SJCRH30 (cell line): ENCODE data around the gene FOXO6. TPM values are rescaled to one million over a fixed set of nuclear protein-coding genes. Genes with fewer than 3 reads are reported as not detected.

Source experiments
- DNase-seq, 2 experiments: peaks; one replicate each; pipeline ENCODE4 v3.0.0-alpha.2; 2015 to 2020
- H3K27ac ChIP-seq: fragments of 250-450 bp; sonication (Bioruptor Pico); 2 replicates; pipeline ENCODE4 v1.5.1; 2020; ENCODE audit warnings: mild to moderate bottlenecking, moderate library complexity
- H3K27me3 ChIP-seq: fragments of 250-450 bp; sonication (Bioruptor Pico); 2 replicates; pipeline ENCODE4 v1.5.1; 2020; ENCODE audit warnings: mild to moderate bottlenecking, moderate library complexity
- H3K36me3 ChIP-seq: fragments of 250-450 bp; sonication (Bioruptor Pico); 2 replicates; pipeline ENCODE4 v1.5.1; 2020; ENCODE audit warnings: mild to moderate bottlenecking, moderate library complexity
- H3K4me1 ChIP-seq: fragments of 250-450 bp; sonication (Bioruptor Pico); 2 replicates; pipeline ENCODE4 v1.5.1; 2020; ENCODE audit warnings: mild to moderate bottlenecking, moderate library complexity
- H3K4me3 ChIP-seq: fragments of 250-450 bp; sonication (Bioruptor Pico); 2 replicates; pipeline ENCODE4 v1.5.1; 2020; ENCODE audit warnings: mild to moderate bottlenecking, moderate library complexity
- H3K9me3 ChIP-seq: fragments of 250-450 bp; sonication (Bioruptor Pico); replicated peaks from 2 replicates; pipeline ENCODE4 v1.5.1; 2020; ENCODE audit warnings: mild to moderate bottlenecking, moderate library complexity
- total RNA-seq: library from RNA; depleted of rRNA; stranded (reverse); fragments of >200 nt; shearing (Covaris generic); gene quantifications from 2 replicates; pipeline ENCODE4 v1.2.3, GENCODE V29; 2014

FOXO6 gene
- total RNA-seq, 1 experiment from 2014 or later = 11.9 TPM

DNA sequence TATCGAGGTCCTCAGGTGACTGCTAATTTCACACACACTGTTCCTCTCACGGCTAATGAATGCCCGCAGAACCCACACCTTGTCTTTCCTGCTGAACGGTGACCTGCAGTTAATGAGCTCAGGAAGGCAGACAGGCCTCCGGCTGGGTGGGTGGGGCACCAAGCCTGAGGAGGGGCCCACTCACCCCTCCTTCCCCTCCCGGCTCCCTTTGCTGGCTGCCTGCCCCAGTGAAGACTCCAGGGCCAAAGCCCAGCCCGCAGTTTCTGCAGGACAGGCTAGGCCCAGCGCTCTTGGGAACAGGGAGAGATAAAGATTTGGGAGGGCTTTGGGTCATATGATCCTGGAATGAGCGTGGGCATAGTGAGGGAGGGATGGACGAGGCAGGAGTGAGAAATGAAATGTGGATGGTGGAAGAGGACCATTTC, 26.4 kb downstream of the FOXO6 start:
- H3K27me3 ChIP-seq = no peaks in the 10 kb centered on the region
- no peak overlapping the region for H3K4me3 ChIP-seq
- no peak overlapping the region for H3K27ac ChIP-seq
- peaks cover 5% of the 10 kb centered on the region for H3K36me3 ChIP-seq
- H3K9me3 ChIP-seq = no peaks in the 10 kb centered on the region
- peak; percentile 89 to 91 for DNase-seq
- peaks cover 26% of the 10 kb centered on the region for H3K4me1 ChIP-seq

- H3K36me3 ChIP-seq = peaks cover 5% of the 10 kb centered on the region
- no peak overlapping the region for H3K27ac ChIP-seq
- peaks cover 26% of the 10 kb centered on the region for H3K4me1 ChIP-seq
- no peak for DNase-seq
- no peaks in the 10 kb centered on the region for H3K27me3 ChIP-seq
- H3K9me3 ChIP-seq = no peaks in the 10 kb centered on the region
- H3K4me3 ChIP-seq = no peak overlapping the region
Measured at GRCh38 chr1:41388510-41388909, 27.3 kb downstream of the FOXO6 start.

- H3K4me1 ChIP-seq = peaks cover 28% of the 10 kb centered on the region
- no peak overlapping the region for H3K4me3 ChIP-seq
- H3K9me3 ChIP-seq = no peaks in the 10 kb centered on the region
- no peaks in the 10 kb centered on the region; the same call in 1 of the 2 replicates for H3K36me3 ChIP-seq
- no peaks in the 10 kb centered on the region for H3K27me3 ChIP-seq
- DNase-seq = no peak
- H3K27ac ChIP-seq = no peak overlapping the region
Measured at GRCh38 chr1:41389009-41389408, 27.8 kb downstream of the FOXO6 start.

- H3K4me3 ChIP-seq = no peak overlapping the region
- DNase-seq = no peak
- no peaks in the 10 kb centered on the region for H3K36me3 ChIP-seq
- H3K9me3 ChIP-seq = no peaks in the 10 kb centered on the region
- no peaks in the 10 kb centered on the region for H3K27me3 ChIP-seq
- peaks cover 38% of the 10 kb centered on the region for H3K4me1 ChIP-seq
- no peak overlapping the region for H3K27ac ChIP-seq
Measured at GRCh38 chr1:41390166-41390565, 28.9 kb downstream of the FOXO6 start.

- H3K9me3 ChIP-seq = no peaks in the 10 kb centered on the region
- H3K4me1 ChIP-seq = peaks cover 40% of the 10 kb centered on the region
- H3K4me3 ChIP-seq = no peak overlapping the region
- no peaks in the 10 kb centered on the region for H3K36me3 ChIP-seq
- no peaks in the 10 kb centered on the region for H3K27me3 ChIP-seq
- DNase-seq = no peak
- no peak overlapping the region for H3K27ac ChIP-seq
Measured at GRCh38 chr1:41390573-41390972, 29.3 kb downstream of the FOXO6 start.

- Histone ChIP-seq H3K4me1 (peaks cover 50% of the 10 kb centered on the region), H3K36me3 (no peaks in the 10 kb centered on the region), H3K27me3 (no peaks in the 10 kb centered on the region), H3K27ac (no peak overlapping the region), H3K9me3 (no peaks in the 10 kb centered on the region), H3K4me3 (no peak overlapping the region)
- DNase-seq = peak; percentile 63 to 70
Measured at GRCh38 chr1:41391834-41392527, 30.7 kb downstream of the FOXO6 start.

DNA sequence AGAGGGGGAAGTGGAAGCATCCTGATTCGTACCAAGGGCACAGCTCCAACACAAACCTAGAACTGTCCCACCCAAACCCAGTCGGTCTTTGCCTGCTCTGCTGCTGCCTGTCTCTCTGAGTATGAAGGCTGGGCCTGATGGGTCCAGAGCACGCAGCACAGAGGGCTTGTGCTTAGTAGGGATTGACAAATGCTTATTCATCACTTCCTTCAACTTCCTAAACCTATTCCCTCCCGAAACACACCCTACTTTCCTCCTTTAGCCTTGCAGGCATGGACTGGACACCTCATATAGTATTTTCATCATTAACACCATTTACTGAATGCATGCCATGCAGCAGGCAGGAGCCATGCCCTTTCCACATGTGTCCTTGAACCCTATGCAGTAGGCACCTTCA, 31.3 kb downstream of the FOXO6 start:
- Histone ChIP-seq H3K27me3 (no peaks in the 10 kb centered on the region), H3K4me1 (peaks cover 49% of the 10 kb centered on the region), H3K4me3 (no peak overlapping the region), H3K9me3 (no peaks in the 10 kb centered on the region), H3K36me3 (no peaks in the 10 kb centered on the region), H3K27ac (no peak overlapping the region)
- no peak for DNase-seq

GRCh38 chr1:41393716-41394368, 32.6 kb downstream of the FOXO6 start:
- H3K4me1 ChIP-seq = peaks cover 52% of the 10 kb centered on the region
- no peaks in the 10 kb centered on the region for H3K27me3 ChIP-seq
- H3K9me3 ChIP-seq = no peaks in the 10 kb centered on the region
- DNase-seq = no peak
- no peaks in the 10 kb centered on the region for H3K36me3 ChIP-seq
- no peak overlapping the region for H3K27ac ChIP-seq
- no peak overlapping the region for H3K4me3 ChIP-seq

- peaks cover 57% of the 10 kb centered on the region for H3K4me1 ChIP-seq
- no peak overlapping the region for H3K4me3 ChIP-seq
- H3K36me3 ChIP-seq = no peaks in the 10 kb centered on the region
- no peak overlapping the region; the same call in 1 of the 2 replicates for H3K27ac ChIP-seq
- no peaks in the 10 kb centered on the region for H3K27me3 ChIP-seq
- H3K9me3 ChIP-seq = no peaks in the 10 kb centered on the region
- DNase-seq = no peak
Measured at GRCh38 chr1:41394369-41394744, 33.1 kb downstream of the FOXO6 start.

- DNase-seq = peak; percentile 95 to 96
- peak overlapping the region; percentile 29 for H3K4me3 ChIP-seq
Measured at GRCh38 chr1:41394959-41395956, 34.0 kb downstream of the FOXO6 start.

DNA sequence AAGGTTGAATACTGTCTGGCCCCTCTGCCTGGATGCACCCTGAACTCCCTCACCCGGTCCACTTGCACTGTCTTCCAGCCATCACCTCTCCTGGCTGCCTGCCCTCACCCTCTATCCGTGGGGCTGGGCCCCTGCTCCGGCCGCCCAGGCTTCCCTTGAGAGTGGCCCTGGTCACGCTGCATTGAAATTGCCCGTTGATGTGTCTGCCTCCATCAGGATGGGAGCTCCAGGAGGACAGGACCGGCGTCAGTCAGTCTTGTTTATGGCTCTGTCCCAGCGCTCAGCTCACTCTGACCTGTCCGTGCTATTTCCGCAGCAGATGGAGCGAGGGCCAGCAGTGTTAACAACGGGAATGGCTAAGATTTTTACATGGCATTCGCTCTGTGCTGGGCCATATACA, 34.9 kb downstream of the FOXO6 start:
- peak overlapping the region; percentile 5; the same call in 1 of the 2 replicates for H3K4me3 ChIP-seq
- peaks cover 65% of the 10 kb centered on the region for H3K4me1 ChIP-seq
- peaks cover 3% of the 10 kb centered on the region; the same call in 1 of the 2 replicates for H3K9me3 ChIP-seq
- no peaks in the 10 kb centered on the region for H3K27me3 ChIP-seq
- H3K27ac ChIP-seq = peak overlapping the region; percentile 34
- H3K36me3 ChIP-seq = no peaks in the 10 kb centered on the region
- peak; percentile 58 to 60 for DNase-seq

More at GRCh38 chr1:41394959-41395956, 34.0 kb downstream of the FOXO6 start:
- Histone ChIP-seq H3K27me3 (no peaks in the 10 kb centered on the region), H3K4me1 (peaks cover 65% of the 10 kb centered on the region), H3K27ac (peak overlapping the region; percentile 43), H3K9me3 (no peaks in the 10 kb centered on the region), H3K36me3 (no peaks in the 10 kb centered on the region)

GRCh38 chr1:41397020-41397419, 35.8 kb downstream of the FOXO6 start:
- Histone ChIP-seq H3K4me1 (peaks cover 55% of the 10 kb centered on the region), H3K9me3 (peaks cover 3% of the 10 kb centered on the region; the same call in 1 of the 2 replicates), H3K27ac (no peak overlapping the region), H3K36me3 (no peaks in the 10 kb centered on the region), H3K4me3 (no peak overlapping the region), H3K27me3 (no peaks in the 10 kb centered on the region)
- DNase-seq = no peak

DNA sequence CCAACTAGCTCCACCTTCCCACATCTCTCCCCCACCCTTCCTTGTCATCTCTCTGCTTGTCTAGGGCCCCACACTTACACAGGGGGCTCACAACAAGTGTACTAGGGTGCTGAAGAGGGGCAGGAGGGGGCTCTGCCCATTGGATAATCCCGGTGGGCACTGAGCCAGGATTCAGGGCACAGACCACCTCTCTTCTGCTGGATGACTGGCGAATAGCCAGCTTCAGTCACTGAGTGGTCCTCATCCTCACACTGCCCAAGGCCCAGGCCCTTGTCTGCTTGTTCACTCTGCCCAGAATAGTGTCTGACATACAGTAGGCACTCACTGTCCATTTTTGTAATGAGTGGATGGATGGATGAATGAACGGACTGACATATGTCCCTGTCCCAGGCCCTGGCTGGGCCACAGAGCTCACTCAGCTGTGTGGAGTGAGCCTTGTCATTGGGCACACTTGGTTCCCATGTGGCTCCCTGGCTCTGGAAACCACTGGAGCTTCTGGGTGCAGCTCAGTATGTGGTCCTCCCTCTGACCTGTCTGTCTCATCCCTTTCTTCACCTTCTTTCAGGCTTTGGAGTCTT, 36.6 kb downstream of the FOXO6 start:
- Histone ChIP-seq H3K27ac (no peak overlapping the region), H3K27me3 (no peaks in the 10 kb centered on the region), H3K4me3 (no peak overlapping the region), H3K9me3 (peaks cover 3% of the 10 kb centered on the region; the same call in 1 of the 2 replicates), H3K4me1 (peaks cover 53% of the 10 kb centered on the region), H3K36me3 (no peaks in the 10 kb centered on the region)
- DNase-seq = no peak

DNA sequence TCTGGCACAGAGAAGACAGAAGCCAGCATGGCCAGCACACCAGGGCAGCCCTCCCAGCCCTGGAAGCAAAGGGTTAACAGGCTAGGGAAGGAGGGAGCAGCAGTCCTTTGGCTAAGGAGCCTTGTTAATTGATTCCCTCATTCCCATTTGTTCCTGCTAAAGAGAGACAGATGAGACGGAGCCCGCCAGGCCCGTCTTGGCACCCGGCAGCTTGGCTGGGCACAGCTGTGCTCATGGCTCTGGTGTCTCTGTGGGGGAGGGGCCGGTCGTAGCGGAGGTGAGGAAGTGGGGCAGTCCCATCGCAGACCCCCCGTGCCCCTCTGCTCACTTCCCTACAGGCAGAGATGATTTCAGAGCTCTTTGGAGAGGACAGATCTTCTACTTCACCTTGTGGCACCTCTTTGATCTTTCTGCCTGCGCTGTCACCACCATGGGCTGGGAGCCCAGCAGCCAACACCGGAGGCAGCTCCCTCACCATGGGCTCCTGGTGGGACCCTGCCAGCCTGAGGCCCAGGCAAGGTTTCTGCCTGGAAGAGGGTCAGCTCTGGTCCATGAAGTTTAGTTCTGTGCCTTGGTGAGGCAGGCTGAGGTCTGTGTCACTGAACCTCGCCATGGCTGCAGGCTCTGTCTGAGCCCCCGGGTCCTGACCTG, 38.0 kb downstream of the FOXO6 start:
- Histone ChIP-seq H3K9me3 (peaks cover 3% of the 10 kb centered on the region; the same call in 1 of the 2 replicates), H3K27me3 (no peaks in the 10 kb centered on the region), H3K4me1 (peaks cover 54% of the 10 kb centered on the region), H3K36me3 (no peaks in the 10 kb centered on the region), H3K4me3 (no peak overlapping the region), H3K27ac (peak overlapping the region; percentile 54)
- DNase-seq = peak; percentile 92 to 93
